K562 (cell line): ENCODE measurements around the gene CNTROB. TPM values are rescaled to one million over a fixed set of nuclear protein-coding genes. Genes with fewer than 3 reads are reported as not detected.

Experiments
- BCOR ChIP-seq: fragments of 450-650 bp; IDR thresholded peaks from 2 replicates; pipeline ENCODE4 v1.6.1; 2016
- BMI1 ChIP-seq: fragments of 150-350 bp; IDR thresholded peaks from 2 replicates; pipeline ENCODE4 v1.6.1; 2014; ENCODE audit warnings: low read length
- FOS ChIP-seq: IDR thresholded peaks from 3 replicates; pipeline ENCODE4 v1.6.1; 2011; ENCODE audit not compliant: insufficient read length; ENCODE audit errors: extremely low read depth
- HDAC2 ChIP-seq: fragments of 450-650 bp; IDR thresholded peaks from 2 replicates; pipeline ENCODE4 v1.6.1; 2016; ENCODE audit warnings: mild to moderate bottlenecking
- ILK ChIP-seq: fragments of 450-650 bp; IDR thresholded peaks from 2 replicates; pipeline ENCODE4 v1.6.1; 2016; ENCODE audit warnings: missing genetic modification characterization, low read depth, mild to moderate bottlenecking, missing compliant biosample characterization, moderate library complexity, borderline replicate concordance
- MYBL2 ChIP-seq, 2 experiments: fragments of 450-650 bp in 1 of 2; sonication (generic) in 1 of 2; formaldehyde crosslinking in 1 of 2; IDR thresholded peaks; 2 replicates each; pipeline versions ENCODE4 v1.6.1 to v1.8.1; 2017 to 2022; ENCODE audit warnings: borderline replicate concordance in 1 of 2, inconsistent platforms in 1 of 2, low read depth in 1 of 2, mild to moderate bottlenecking in 1 of 2, missing genetic modification reagents in 1 of 2, moderate library complexity in 1 of 2
- NCOR1 ChIP-seq: fragments of 450-650 bp; IDR thresholded peaks from 2 replicates; pipeline ENCODE4 v1.6.1; 2016; ENCODE audit warnings: mild to moderate bottlenecking, moderate library complexity
- SMARCE1 ChIP-seq: fragments of 450-650 bp; IDR thresholded peaks from 2 replicates; pipeline ENCODE4 v1.7.1; 2016; ENCODE audit warnings: mild to moderate bottlenecking
- STAT5B ChIP-seq: fragments of 250-450 bp; sonication (Bioruptor Pico); IDR thresholded peaks from 2 replicates; pipeline ENCODE4 v1.8.0; 2021; ENCODE audit warnings: mild to moderate bottlenecking, inconsistent platforms
- TAL1 ChIP-seq: fragments of 450-650 bp; IDR thresholded peaks from 2 replicates; pipeline ENCODE4 v1.6.1; 2016; ENCODE audit warnings: mild to moderate bottlenecking
- TSC22D4 ChIP-seq: fragments of 450-650 bp; IDR thresholded peaks from 2 replicates; pipeline ENCODE4 v1.6.1; 2016; ENCODE audit warnings: missing genetic modification characterization, missing biosample characterization, control low read depth
- polyA plus RNA-seq, 8 experiments: library from polyadenylated mRNA; depleted of rRNA in 4 of 8; stranded (reverse) in 5 of 8; unstranded in 3 of 8; fragments of >200 nt; fragmentation: Nextera tagmentation in 2 of 8; fragmentation: Illumina TruSeq in 1 of 8; extraction: Ambion mirVana in 2 of 8; extraction: Trizol in 1 of 8; gene quantifications; 2 replicates each; pipeline versions ENCODE4 v1.2.1 to v1.2.3, GENCODE V29; 2011 to 2014; ENCODE audit warnings: inconsistent platforms in 1 of 8, missing spikeins in 1 of 8
- total RNA-seq, 7 experiments: library from RNA; depleted of rRNA in 6 of 7; stranded (reverse); fragments of >200 nt in 6 of 7; fragmentation: Illumina TruSeq in 2 of 7; extraction: Trizol in 2 of 7; gene quantifications; 2 replicates each; pipeline versions ENCODE4 v1.2.1 to v1.2.3, GENCODE V29; 2011 to 2021; ENCODE audit warnings: low replicate concordance in 1 of 7
- TF ChIP-seq, protein P1 (sequence below): IDR thresholded peaks from 2 replicates; pipeline ENCODE4 v1.6.1; 2014; ENCODE audit warnings: antibody characterized with exemption
- TF ChIP-seq, protein P2 (sequence below): fragments of 250-450 bp; sonication (Bioruptor Pico); IDR thresholded peaks from 2 replicates; pipeline ENCODE4 v1.5.0; 2021
- TF ChIP-seq, protein P3 (sequence below), 2 experiments: fragments of 450-650 bp; formaldehyde crosslinking in 1 of 2; IDR thresholded peaks; 2 replicates each; pipeline versions ENCODE4 v1.4.0 to v1.6.1; 2014 to 2020; ENCODE audit warnings: mild to moderate bottlenecking in 2 of 2, borderline replicate concordance in 1 of 2, low read depth in 1 of 2
- TF ChIP-seq, protein P4 (sequence below): fragments of 450-650 bp; IDR thresholded peaks from 2 replicates; pipeline ENCODE4 v1.6.1; 2016; ENCODE audit warnings: borderline replicate concordance

Gene CNTROB
- total and polyA plus RNA-seq, 9 of the 15 experiments (the other 6 are each of a cell fraction or from before 2014, with no cell fraction given) = 1.9 to 33.3 (median 23.0) TPM

DNA sequence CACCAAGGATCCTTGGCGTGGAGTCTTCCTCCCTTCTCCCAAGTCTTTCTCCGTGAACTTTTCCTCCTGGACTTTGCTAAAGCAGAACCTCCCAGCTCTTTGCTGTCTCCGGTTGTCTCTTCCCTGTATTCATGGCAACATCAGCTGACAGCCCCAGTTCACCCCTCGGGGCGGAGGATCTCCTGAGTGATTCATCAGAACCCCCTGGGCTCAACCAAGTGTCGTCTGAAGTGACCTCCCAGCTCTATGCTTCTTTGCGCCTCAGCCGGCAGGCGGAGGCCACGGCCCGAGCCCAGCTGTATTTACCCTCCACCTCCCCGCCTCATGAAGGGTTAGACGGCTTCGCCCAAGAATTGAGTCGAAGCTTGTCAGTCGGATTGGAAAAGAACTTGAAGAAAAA lies 943 bp downstream of the CNTROB start (continued):
- TF ChIP-seq, protein P1, sequence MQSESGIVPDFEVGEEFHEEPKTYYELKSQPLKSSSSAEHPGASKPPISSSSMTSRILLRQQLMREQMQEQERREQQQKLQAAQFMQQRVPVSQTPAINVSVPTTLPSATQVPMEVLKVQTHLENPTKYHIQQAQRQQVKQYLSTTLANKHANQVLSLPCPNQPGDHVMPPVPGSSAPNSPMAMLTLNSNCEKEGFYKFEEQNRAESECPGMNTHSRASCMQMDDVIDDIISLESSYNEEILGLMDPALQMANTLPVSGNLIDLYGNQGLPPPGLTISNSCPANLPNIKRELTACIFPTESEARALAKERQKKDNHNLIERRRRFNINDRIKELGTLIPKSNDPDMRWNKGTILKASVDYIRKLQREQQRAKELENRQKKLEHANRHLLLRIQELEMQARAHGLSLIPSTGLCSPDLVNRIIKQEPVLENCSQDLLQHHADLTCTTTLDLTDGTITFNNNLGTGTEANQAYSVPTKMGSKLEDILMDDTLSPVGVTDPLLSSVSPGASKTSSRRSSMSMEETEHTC = no peak
- TF ChIP-seq BCOR = no peak
- no peak for TF ChIP-seq BMI1
- TF ChIP-seq, protein P2, sequence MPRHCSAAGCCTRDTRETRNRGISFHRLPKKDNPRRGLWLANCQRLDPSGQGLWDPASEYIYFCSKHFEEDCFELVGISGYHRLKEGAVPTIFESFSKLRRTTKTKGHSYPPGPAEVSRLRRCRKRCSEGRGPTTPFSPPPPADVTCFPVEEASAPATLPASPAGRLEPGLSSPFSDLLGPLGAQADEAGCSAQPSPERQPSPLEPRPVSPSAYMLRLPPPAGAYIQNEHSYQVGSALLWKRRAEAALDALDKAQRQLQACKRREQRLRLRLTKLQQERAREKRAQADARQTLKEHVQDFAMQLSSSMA = no peak
- no peak for TF ChIP-seq SMARCE1
- TF ChIP-seq, protein P3, sequence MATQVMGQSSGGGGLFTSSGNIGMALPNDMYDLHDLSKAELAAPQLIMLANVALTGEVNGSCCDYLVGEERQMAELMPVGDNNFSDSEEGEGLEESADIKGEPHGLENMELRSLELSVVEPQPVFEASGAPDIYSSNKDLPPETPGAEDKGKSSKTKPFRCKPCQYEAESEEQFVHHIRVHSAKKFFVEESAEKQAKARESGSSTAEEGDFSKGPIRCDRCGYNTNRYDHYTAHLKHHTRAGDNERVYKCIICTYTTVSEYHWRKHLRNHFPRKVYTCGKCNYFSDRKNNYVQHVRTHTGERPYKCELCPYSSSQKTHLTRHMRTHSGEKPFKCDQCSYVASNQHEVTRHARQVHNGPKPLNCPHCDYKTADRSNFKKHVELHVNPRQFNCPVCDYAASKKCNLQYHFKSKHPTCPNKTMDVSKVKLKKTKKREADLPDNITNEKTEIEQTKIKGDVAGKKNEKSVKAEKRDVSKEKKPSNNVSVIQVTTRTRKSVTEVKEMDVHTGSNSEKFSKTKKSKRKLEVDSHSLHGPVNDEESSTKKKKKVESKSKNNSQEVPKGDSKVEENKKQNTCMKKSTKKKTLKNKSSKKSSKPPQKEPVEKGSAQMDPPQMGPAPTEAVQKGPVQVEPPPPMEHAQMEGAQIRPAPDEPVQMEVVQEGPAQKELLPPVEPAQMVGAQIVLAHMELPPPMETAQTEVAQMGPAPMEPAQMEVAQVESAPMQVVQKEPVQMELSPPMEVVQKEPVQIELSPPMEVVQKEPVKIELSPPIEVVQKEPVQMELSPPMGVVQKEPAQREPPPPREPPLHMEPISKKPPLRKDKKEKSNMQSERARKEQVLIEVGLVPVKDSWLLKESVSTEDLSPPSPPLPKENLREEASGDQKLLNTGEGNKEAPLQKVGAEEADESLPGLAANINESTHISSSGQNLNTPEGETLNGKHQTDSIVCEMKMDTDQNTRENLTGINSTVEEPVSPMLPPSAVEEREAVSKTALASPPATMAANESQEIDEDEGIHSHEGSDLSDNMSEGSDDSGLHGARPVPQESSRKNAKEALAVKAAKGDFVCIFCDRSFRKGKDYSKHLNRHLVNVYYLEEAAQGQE (IDR thresholded peaks at IDR 0.05; ENCODE audit: borderline replicate concordance) = no peak
- TF ChIP-seq, protein P3 (CRISPR knock-in tag; IDR thresholded peaks at IDR 0.05; ENCODE audit: low read depth) = no peak
- TF ChIP-seq FOS = no peak
- TF ChIP-seq MYBL2 (IDR thresholded peaks at IDR 0.05; ENCODE audit: low read depth) = no peak
- TF ChIP-seq MYBL2 (CRISPR knock-in tag; IDR thresholded peaks at IDR 0.05; ENCODE audit: borderline replicate concordance) = no peak
- TF ChIP-seq TAL1 = no peak
- TF ChIP-seq ILK = no peak
- TF ChIP-seq, protein P4, sequence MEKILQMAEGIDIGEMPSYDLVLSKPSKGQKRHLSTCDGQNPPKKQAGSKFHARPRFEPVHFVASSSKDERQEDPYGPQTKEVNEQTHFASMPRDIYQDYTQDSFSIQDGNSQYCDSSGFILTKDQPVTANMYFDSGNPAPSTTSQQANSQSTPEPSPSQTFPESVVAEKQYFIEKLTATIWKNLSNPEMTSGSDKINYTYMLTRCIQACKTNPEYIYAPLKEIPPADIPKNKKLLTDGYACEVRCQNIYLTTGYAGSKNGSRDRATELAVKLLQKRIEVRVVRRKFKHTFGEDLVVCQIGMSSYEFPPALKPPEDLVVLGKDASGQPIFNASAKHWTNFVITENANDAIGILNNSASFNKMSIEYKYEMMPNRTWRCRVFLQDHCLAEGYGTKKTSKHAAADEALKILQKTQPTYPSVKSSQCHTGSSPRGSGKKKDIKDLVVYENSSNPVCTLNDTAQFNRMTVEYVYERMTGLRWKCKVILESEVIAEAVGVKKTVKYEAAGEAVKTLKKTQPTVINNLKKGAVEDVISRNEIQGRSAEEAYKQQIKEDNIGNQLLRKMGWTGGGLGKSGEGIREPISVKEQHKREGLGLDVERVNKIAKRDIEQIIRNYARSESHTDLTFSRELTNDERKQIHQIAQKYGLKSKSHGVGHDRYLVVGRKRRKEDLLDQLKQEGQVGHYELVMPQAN = no peak
- 0 out of 2 replicates have a peak, but pooled peaks have one; percentile 21 for TF ChIP-seq NCOR1
- no peak for TF ChIP-seq STAT5B (CRISPR knock-in tag)
- no peak for TF ChIP-seq TSC22D4 (tag)
- no peak for TF ChIP-seq HDAC2
